ENCODE data around the gene RNF144A. TPM values are rescaled to one million over a fixed set of nuclear protein-coding genes. Genes with fewer than 3 reads are reported as not detected.

The RNF144A gene
- total and polyA plus RNA-seq, 10 of the 15 experiments (the other 5 are each of a cell fraction or from before 2014, with no cell fraction given) = 0.02 to 12.1 (median 0.48) TPM; not detected in 1

DNA sequence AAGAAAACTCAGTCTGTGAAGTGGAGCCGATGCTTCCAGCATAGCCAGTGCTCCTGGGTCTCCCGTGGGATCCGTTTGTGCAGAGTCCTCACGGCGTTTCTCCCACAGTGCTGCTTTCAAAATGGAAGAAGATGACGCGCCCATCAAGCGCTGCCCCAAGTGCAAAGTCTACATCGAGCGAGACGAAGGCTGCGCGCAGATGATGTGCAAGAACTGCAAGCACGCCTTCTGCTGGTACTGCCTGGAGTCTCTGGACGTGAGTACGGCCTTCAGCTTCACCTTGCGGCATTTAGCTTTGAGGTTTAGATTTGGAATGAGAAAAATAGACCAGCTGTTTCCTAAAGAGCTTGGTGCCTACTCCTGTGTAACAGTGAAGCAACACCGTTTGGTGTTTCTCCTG, 107.0 kb downstream of the RNF144A start:
- no peaks in the 10 kb centered on the region for H3K27me3 ChIP-seq (replicated peaks in 1 of 2; ENCODE audit: control insufficient read depth in 2 of 2, insufficient read depth in 2 of 2, low read length in 1 of 2)
- FAIRE-seq (no peak), DNase-seq (ENCODE audit: low read depth, low spot score) (no peak), ATAC-seq (no peak)
- CTCF ChIA-PET = interaction anchor here (1.3 to 3.8 kb wide), 4 partner anchors 10 to 127 kb away, joined by 3 to 20 read pairs (median 9); no protein-coding TSS in a partner anchor
- RAD21 ChIA-PET (ENCODE audit: unreplicated experiment) = no interaction called here
- in situ Hi-C loops (cut with MboI) = no loop called here
- no peaks in the 10 kb centered on the region for H3K36me3 ChIP-seq (ENCODE audit: control insufficient read depth in 2 of 2, insufficient read depth in 2 of 2, low read length in 1 of 2)
- H3K79me2 ChIP-seq (ENCODE audit: control insufficient read depth, insufficient read depth, low read length) = no peaks in the 10 kb centered on the region
- H3K9me3 ChIP-seq (replicated peaks; ENCODE audit: control insufficient read depth, insufficient read depth, low read length) = no peaks in the 10 kb centered on the region
- no TSS peak for BruUV-seq (replicated peaks)
- no peak overlapping the region for H3K4me3 ChIP-seq
- intact Hi-C loops (cut with micrococcal nuclease; ENCODE audit: unreplicated experiment) = no loop called here
- no peak overlapping the region for H3K4me2 ChIP-seq (ENCODE audit: control insufficient read depth, insufficient read depth)
- WGBS (ENCODE audit: insufficient coverage, insufficient replicate concordance, low lambda C conversion rate, missing lambda C conversion rate) = 84% methylated on average over 18 of the region's 18 CpGs
- H3K9ac ChIP-seq (ENCODE audit: control insufficient read depth, insufficient read depth, low read length) = no peak overlapping the region
- SMC1A ChIA-PET (ENCODE audit: uncharacterized antibody, unreplicated experiment) = interaction anchor here (1.4 kb wide), 1 partner anchor 39 kb away, joined by 3 read pairs; no protein-coding TSS in a partner anchor
- no peak overlapping the region for H2AFZ ChIP-seq (ENCODE audit: control insufficient read depth, low read depth, low read length)
- no peak for TF ChIP-seq ZNF384 (IDR thresholded peaks at IDR 0.05; ENCODE audit: borderline replicate concordance, low read depth, low read length)
- H3K4me1 ChIP-seq (ENCODE audit: control insufficient read depth, insufficient read depth, low read length) = no peaks in the 10 kb centered on the region
- no peaks in the 10 kb centered on the region for H4K20me1 ChIP-seq (ENCODE audit: control insufficient read depth, insufficient read depth)
- H3K27ac ChIP-seq (ENCODE audit: control insufficient read depth, insufficient read depth) = no peak overlapping the region
- POLR2A ChIA-PET = no interaction called here

DNA sequence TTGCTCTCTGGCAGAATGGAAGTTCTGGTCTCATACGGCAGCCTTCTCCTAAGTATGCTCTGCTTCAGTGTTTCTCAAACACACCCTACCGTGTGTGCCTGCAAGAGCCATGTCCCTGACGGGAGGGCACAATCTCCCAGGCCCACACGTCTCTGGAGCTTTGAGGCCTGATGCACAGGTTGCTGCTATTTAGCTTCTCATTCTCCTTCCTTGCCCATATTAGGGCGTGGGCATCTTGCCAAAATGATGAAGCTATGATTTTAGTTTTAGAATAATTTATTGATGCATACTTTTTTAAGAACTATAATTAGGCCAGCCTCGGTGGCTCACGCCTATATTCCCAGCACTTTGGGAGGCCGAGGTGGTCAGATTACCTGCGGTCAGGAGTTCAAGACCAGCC, 107.9 kb downstream of the RNF144A start:
- DNase-seq (ENCODE audit: low read depth, low spot score) (no peak), ATAC-seq (no peak), FAIRE-seq (no peak)
- no peaks in the 10 kb centered on the region for H3K79me2 ChIP-seq (ENCODE audit: control insufficient read depth, insufficient read depth, low read length)
- H4K20me1 ChIP-seq (ENCODE audit: control insufficient read depth, insufficient read depth) = no peaks in the 10 kb centered on the region
- no peak overlapping the region for H2AFZ ChIP-seq (ENCODE audit: control insufficient read depth, low read depth, low read length)
- H3K4me1 ChIP-seq (ENCODE audit: control insufficient read depth, insufficient read depth, low read length) = no peaks in the 10 kb centered on the region
- RAD21 ChIA-PET (ENCODE audit: unreplicated experiment) = no interaction called here
- in situ Hi-C loops (cut with MboI) (no loop called here), intact Hi-C loops (cut with micrococcal nuclease; ENCODE audit: unreplicated experiment) (no loop called here)
- H3K9me3 ChIP-seq (replicated peaks; ENCODE audit: control insufficient read depth, insufficient read depth, low read length) = no peaks in the 10 kb centered on the region
- no peak overlapping the region for H3K27ac ChIP-seq (ENCODE audit: control insufficient read depth, insufficient read depth)
- WGBS (ENCODE audit: insufficient coverage, insufficient replicate concordance, low lambda C conversion rate, missing lambda C conversion rate) = 69% methylated on average over 9 of the region's 9 CpGs
- no peak for TF ChIP-seq ETV6 (conservative IDR thresholded peaks at IDR 0.05 in 1 of 2, IDR thresholded peaks at IDR 0.05 in 1 of 2; ENCODE audit: borderline replicate concordance in 1 of 2, low read depth in 1 of 2)
- peak; percentile 57 to 75; a peak in 3 of 4 replicates for TF ChIP-seq SRF (IDR thresholded peaks at IDR 0.05; ENCODE audit: low read depth in 2 of 2, low read length in 2 of 2)
- no peak overlapping the region for H3K9ac ChIP-seq (ENCODE audit: control insufficient read depth, insufficient read depth, low read length)
- H3K4me2 ChIP-seq (ENCODE audit: control insufficient read depth, insufficient read depth) = no peak overlapping the region
- POLR2A ChIA-PET = no interaction called here
- no TSS peak for BruUV-seq (replicated peaks)
- SMC1A ChIA-PET (ENCODE audit: uncharacterized antibody, unreplicated experiment) = interaction anchor here (1.4 kb wide), 1 partner anchor 38 kb away, joined by 3 read pairs; no protein-coding TSS in a partner anchor
- H3K36me3 ChIP-seq (ENCODE audit: control insufficient read depth in 2 of 2, insufficient read depth in 2 of 2, low read length in 1 of 2) = no peaks in the 10 kb centered on the region; a peak in 1 of 4 replicates
- CTCF ChIA-PET = interaction anchor here (0.6 to 3.8 kb wide), 4 partner anchors 11 to 128 kb away, joined by 3 to 20 read pairs (median 7); no protein-coding TSS in a partner anchor
- H3K4me3 ChIP-seq = no peak overlapping the region
- no peaks in the 10 kb centered on the region for H3K27me3 ChIP-seq (replicated peaks in 1 of 2; ENCODE audit: control insufficient read depth in 2 of 2, insufficient read depth in 2 of 2, low read length in 1 of 2)
